ENCODE measurements around the gene LAMP1. TPM values are rescaled to one million over a fixed set of nuclear protein-coding genes. Genes with fewer than 3 reads are reported as not detected.
"Not testable (repeated sequence)": the region's sequence is repeated elsewhere in the genome, so short reads cannot be mapped to it uniquely, and the experiment has no call there.

The LAMP1 gene
- total and polyA plus RNA-seq, 9 donors, result 51.7 to 212 (median 144) TPM

DNA sequence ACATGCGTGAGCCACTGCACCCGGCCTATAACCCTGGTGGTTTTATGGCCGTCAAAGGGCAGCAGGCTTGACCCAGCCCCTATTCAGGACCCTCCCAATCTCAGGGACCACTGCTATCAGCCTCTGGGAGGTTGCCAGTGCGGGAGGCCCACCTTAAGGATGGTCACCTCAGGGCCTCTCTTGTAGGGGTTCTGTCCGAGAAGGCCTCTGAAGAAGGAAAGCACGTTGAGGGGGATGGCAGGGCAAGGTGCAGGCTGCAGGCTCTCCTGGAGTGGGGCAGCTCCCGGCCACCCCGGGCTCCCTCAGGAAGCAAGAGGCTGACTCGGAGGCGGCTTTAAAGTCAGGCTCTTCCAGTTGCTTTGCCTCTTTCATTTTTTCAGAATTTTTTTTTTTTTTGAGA lies 72.8 kb downstream of the LAMP1 start:
- TF ChIP-seq POLR2A (IDR thresholded peaks at IDR 0.05), result no peak
- TF ChIP-seq EP300 (IDR thresholded peaks at IDR 0.05), result no peak
- TF ChIP-seq, protein P1, sequence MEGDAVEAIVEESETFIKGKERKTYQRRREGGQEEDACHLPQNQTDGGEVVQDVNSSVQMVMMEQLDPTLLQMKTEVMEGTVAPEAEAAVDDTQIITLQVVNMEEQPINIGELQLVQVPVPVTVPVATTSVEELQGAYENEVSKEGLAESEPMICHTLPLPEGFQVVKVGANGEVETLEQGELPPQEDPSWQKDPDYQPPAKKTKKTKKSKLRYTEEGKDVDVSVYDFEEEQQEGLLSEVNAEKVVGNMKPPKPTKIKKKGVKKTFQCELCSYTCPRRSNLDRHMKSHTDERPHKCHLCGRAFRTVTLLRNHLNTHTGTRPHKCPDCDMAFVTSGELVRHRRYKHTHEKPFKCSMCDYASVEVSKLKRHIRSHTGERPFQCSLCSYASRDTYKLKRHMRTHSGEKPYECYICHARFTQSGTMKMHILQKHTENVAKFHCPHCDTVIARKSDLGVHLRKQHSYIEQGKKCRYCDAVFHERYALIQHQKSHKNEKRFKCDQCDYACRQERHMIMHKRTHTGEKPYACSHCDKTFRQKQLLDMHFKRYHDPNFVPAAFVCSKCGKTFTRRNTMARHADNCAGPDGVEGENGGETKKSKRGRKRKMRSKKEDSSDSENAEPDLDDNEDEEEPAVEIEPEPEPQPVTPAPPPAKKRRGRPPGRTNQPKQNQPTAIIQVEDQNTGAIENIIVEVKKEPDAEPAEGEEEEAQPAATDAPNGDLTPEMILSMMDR (IDR thresholded peaks at IDR 0.05), result no peak
- DNase-seq, result no peak
- 83 to 89% (median 86%) methylated on average over 10 of the region's 10 CpGs for WGBS, 3 donors
- no peaks in the 10 kb centered on the region for H3K36me3 ChIP-seq
- no peaks in the 10 kb centered on the region for H3K9me3 ChIP-seq
- no peak overlapping the region for H3K27ac ChIP-seq
- H3K27me3 ChIP-seq, result no peaks in the 10 kb centered on the region
- intact Hi-C loops (cut with DNase I), result loop anchor here in 1 of 4 donors (10.0 kb wide), 1 partner anchor 215 kb away; the partner anchor contains the start of gene PROZ
- H3K4me1 ChIP-seq (ENCODE audit: insufficient read depth), result peaks cover 8% of the 10 kb centered on the region
- no peak overlapping the region for H3K4me3 ChIP-seq

DNA sequence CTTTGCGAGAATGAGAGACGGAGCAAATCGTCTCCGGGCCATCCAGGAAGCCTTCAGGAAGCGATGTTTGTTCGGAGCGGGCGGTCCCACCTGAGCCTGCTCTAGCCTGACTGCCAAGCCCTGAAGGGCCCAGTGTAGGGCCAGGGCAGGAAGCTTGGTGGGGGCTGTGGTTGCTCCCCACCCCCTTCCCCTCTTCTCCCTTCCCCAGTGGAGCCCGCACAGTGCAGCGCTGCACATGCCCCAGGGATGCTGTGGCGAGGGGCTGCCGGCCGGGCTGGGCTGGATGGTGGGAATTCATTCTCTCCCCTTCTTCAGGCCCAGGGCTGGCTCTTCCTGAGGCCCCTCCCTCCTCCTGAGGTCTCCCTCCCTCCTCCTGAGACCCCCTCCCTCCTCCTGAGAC lies 74.0 kb downstream of the LAMP1 start:
- no peaks in the 10 kb centered on the region for H3K27me3 ChIP-seq
- WGBS, 3 donors, result 84 to 86% (median 86%) methylated on average over 9 to 13 of the region's 13 CpGs
- H3K4me1 ChIP-seq (ENCODE audit: insufficient read depth), result peaks cover 3% of the 10 kb centered on the region
- TF ChIP-seq EP300 (IDR thresholded peaks at IDR 0.05), result no peak
- TF ChIP-seq POLR2A (IDR thresholded peaks at IDR 0.05), result no peak
- TF ChIP-seq, protein P1 (IDR thresholded peaks at IDR 0.05), result no peak
- H3K36me3 ChIP-seq, result no peaks in the 10 kb centered on the region
- H3K4me3 ChIP-seq, result no peak overlapping the region
- no peak for DNase-seq
- no peak overlapping the region for H3K27ac ChIP-seq
- intact Hi-C loops (cut with DNase I), result no loop called here
- no peaks in the 10 kb centered on the region for H3K9me3 ChIP-seq

DNA sequence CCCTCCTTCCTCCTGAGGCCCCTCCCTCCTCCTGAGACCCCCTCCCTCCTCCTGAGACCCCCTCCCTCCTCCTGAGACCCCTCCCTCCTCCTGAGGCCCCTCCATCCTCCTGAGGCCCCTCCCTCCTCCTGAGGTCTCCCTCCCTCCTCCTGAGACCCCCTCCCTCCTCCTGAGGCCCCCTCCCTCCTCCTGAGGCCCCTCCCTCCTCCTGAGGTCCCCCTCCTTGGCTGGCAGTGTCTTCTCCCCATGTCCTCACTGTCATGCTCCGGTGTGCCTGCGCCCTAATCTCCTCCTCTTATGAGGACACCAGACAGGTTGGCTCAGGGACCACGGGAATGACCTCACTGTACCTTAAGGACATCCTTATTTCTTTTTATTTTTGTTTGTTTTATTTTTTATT lies 74.7 kb downstream of the LAMP1 start:
- H3K36me3 ChIP-seq; H3K9me3 ChIP-seq; H3K4me3 ChIP-seq; H3K4me1 ChIP-seq (ENCODE audit: insufficient read depth); intact Hi-C loops (cut with DNase I); H3K27ac ChIP-seq; DNase-seq; H3K27me3 ChIP-seq: not testable (repeated sequence)
- WGBS, 3 donors, result 89 to 96% (median 94%) methylated on average over 3 of the region's 3 CpGs

Small RNA genes within 50 kb of the gene (microRNA-seq; reads per million reads assigned to microRNA genes)
- gene MIR8075, result 0 reads per million in 3 donors

Small RNA genes within 50 kb of the gene (small RNA-seq; reads per million reads assigned to genes)
- not detected for gene MIR8075

Other genes starting within 250 kb of the LAMP1 start
- 1 to 10 TPM in 2 of 7 donors, under 1 TPM in 3, not detected in 2; 0.11 to 2.1 (median 0.43) TPM for gene F7, start 191.4 kb upstream of the LAMP1 start, total RNA-seq
- gene F7, start 191.4 kb upstream of the LAMP1 start, polyA plus RNA-seq, result under 1 TPM; 0.17 to 0.22 TPM
- 10 to 100 TPM; 13.8 to 40.3 (median 26.5) TPM for gene F10, start 174.4 kb upstream of the LAMP1 start, total RNA-seq
- 10 to 100 TPM; 40.0 to 41.7 TPM for gene F10, start 174.4 kb upstream of the LAMP1 start, polyA plus RNA-seq
- gene PROZ, start 138.6 kb upstream of the LAMP1 start, total RNA-seq, result not detected
- gene PROZ, start 138.6 kb upstream of the LAMP1 start, polyA plus RNA-seq, result not detected
- 10 to 100 TPM; 43.5 to 56.2 (median 53.5) TPM for gene PCID2, start 88.6 kb upstream of the LAMP1 start, total RNA-seq
- 10 to 100 TPM; 46.1 to 55.9 TPM for gene PCID2, start 88.6 kb upstream of the LAMP1 start, polyA plus RNA-seq
- 10 to 100 TPM; 41.1 to 66.4 (median 50.0) TPM for gene CUL4A, start 87.6 kb upstream of the LAMP1 start, total RNA-seq
- gene CUL4A, start 87.6 kb upstream of the LAMP1 start, polyA plus RNA-seq, result 10 to 100 TPM; 24.0 to 43.5 TPM
- 10 to 100 TPM in 6 of 7 donors, 1 to 10 TPM in 1; 7.1 to 14.8 (median 12.2) TPM for gene GRTP1, start 66.9 kb downstream of the LAMP1 start, total RNA-seq
- gene GRTP1, start 66.9 kb downstream of the LAMP1 start, polyA plus RNA-seq, result 10 to 100 TPM in 1 of 2 donors, 1 to 10 TPM in 1; 3.0 to 11.1 TPM
- gene ADPRHL1, start 156.2 kb downstream of the LAMP1 start, total RNA-seq, result 1 to 10 TPM; 1.6 to 5.0 (median 1.9) TPM
- 1 to 10 TPM; 2.2 to 2.3 TPM for gene ADPRHL1, start 156.2 kb downstream of the LAMP1 start, polyA plus RNA-seq
- 10 to 100 TPM; 12.1 to 31.4 (median 17.6) TPM for gene DCUN1D2, start 193.5 kb downstream of the LAMP1 start, total RNA-seq
- gene DCUN1D2, start 193.5 kb downstream of the LAMP1 start, polyA plus RNA-seq, result 10 to 100 TPM in 1 of 2 donors, 1 to 10 TPM in 1; 9.7 to 15.4 TPM

Measured in ovary (tissue), 9 donors.